Activated CD4-positive, alpha-beta T cell treated with anti-CD3 and anti-CD28 coated beads, Interleukin-2, amount 10 ng/mL, durations not matched to agents 7 days and 5 days (primary cell): Measurements from ENCODE around the gene HCN2. TPM values are rescaled to one million over a fixed set of nuclear protein-coding genes. Genes with fewer than 3 reads are reported as not detected.
A peak's percentile ranks its signal among the peaks of the same experiment; 100 is the strongest.

ENCODE experiments used
- CTCF ChIA-PET: fragments of 350-600 bp; sonication (Branson Sonifier 250); formaldehyde crosslinking; loops from one replicate; lab custom pipeline; 2021; ENCODE audit warnings: antibody characterized with exemption; lab: Charles Lee
- POLR2A ChIA-PET: fragments of 350-600 bp; sonication (Branson Sonifier 250); formaldehyde crosslinking; loops from one replicate; lab custom pipeline; 2021; ENCODE audit warnings: antibody characterized with exemption; lab: Charles Lee
- DNase-seq: peaks from one replicate; pipeline ENCODE4 v3.0.0-alpha.2; 2020
- H3K27ac Mint-ChIP-seq: one replicate; pipeline ENCODE4 v1.8.0; 2021; ENCODE audit warnings: mild to moderate bottlenecking, moderate library complexity, mixed read lengths
- H3K27me3 Mint-ChIP-seq: one replicate; pipeline ENCODE4 v1.8.0; 2021; ENCODE audit warnings: mixed read lengths
- H3K36me3 Mint-ChIP-seq: one replicate; pipeline ENCODE4 v1.8.0; 2021; ENCODE audit warnings: low read depth, mixed read lengths
- H3K4me1 Mint-ChIP-seq: one replicate; pipeline ENCODE4 v1.8.0; 2021; ENCODE audit warnings: mixed read lengths
- H3K4me3 Mint-ChIP-seq: one replicate; pipeline ENCODE4 v1.8.0; 2021; ENCODE audit warnings: mild to moderate bottlenecking, moderate library complexity, mixed read lengths
- H3K9me3 Mint-ChIP-seq: one replicate; pipeline ENCODE4 v1.8.0; 2021; ENCODE audit warnings: mixed read lengths
- total RNA-seq, 2 experiments: library from RNA; stranded (reverse); gene quantifications; one replicate each; pipeline ENCODE4 v1.2.3, GENCODE V29; 2021

Gene HCN2
- total RNA-seq, 2 experiments from 2014 or later: 2.6 to 3.2 TPM

DNA sequence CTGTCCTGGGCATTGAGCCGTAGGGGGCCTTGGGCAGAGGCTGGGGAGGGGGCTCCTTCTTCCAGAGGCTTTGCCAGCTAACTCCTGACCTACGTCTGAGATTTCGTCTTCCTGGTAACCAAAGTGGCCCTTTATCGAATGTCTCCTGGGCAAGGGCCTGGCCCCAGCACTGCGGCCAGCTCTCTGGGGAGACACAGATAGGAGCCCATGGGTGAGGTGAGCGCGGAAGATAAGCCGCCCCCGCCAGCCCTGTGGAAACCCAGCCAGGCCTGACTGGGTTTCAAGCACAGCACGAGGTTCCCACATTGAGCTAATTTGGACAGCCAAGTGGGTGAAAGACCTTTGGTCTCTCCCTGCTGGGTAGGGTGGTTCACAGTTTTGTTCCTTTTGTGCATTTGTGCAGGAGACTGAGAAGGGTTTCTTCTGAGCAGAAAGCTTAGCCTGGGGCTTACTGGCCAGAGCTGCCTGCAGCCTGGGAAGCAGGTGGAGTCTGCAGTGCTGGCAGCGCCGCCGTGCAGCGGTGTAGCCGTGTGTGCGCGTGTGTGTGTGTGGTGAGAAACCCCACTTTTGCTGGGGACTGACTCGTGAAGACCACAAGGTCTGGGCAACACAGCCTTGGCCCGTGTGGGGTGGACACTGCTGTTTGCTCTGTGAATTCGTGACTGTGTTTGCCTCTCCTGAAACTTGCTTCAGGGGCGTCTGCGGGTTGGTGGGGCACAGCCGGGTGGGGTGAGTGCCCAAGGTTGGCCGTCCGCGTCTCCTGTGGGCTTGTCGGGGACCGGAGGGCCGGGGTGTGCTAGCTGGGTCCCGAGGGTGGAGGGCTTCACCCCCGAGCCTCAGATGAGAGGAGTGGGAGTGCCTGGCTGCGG, 14.8 kb upstream of the HCN2 start:
- peaks cover 40% of the 10 kb centered on the region for H3K4me1 Mint-ChIP-seq
- H3K4me3 Mint-ChIP-seq: peak overlapping the region; percentile 84
- ChIA-PET CTCF (interaction anchor here (0.6 to 1.7 kb wide), 5 partner anchors 10 to 156 kb away, joined by 3 to 8 read pairs (median 4); no protein-coding TSS in a partner anchor), POLR2A (no interaction called here)
- H3K36me3 Mint-ChIP-seq: no peaks in the 10 kb centered on the region
- DNase-seq: no peak
- H3K27ac Mint-ChIP-seq: peak overlapping the region; percentile 50
- no peaks in the 10 kb centered on the region for H3K27me3 Mint-ChIP-seq
- no peaks in the 10 kb centered on the region for H3K9me3 Mint-ChIP-seq

- Mint-ChIP-seq H3K36me3 (no peaks in the 10 kb centered on the region), H3K9me3 (no peaks in the 10 kb centered on the region), H3K27me3 (no peaks in the 10 kb centered on the region), H3K27ac (no peak overlapping the region), H3K4me1 (peaks cover 38% of the 10 kb centered on the region), H3K4me3 (no peak overlapping the region)
- POLR2A ChIA-PET: no interaction called here
- no peak for DNase-seq
- CTCF ChIA-PET: interaction anchor here (0.6 to 1.7 kb wide), 2 partner anchors 69 to 158 kb away, joined by 3 to 5 read pairs; no protein-coding TSS in a partner anchor
Observed at GRCh38 chr19:575527-576506, 13.9 kb upstream of the HCN2 start.

DNA sequence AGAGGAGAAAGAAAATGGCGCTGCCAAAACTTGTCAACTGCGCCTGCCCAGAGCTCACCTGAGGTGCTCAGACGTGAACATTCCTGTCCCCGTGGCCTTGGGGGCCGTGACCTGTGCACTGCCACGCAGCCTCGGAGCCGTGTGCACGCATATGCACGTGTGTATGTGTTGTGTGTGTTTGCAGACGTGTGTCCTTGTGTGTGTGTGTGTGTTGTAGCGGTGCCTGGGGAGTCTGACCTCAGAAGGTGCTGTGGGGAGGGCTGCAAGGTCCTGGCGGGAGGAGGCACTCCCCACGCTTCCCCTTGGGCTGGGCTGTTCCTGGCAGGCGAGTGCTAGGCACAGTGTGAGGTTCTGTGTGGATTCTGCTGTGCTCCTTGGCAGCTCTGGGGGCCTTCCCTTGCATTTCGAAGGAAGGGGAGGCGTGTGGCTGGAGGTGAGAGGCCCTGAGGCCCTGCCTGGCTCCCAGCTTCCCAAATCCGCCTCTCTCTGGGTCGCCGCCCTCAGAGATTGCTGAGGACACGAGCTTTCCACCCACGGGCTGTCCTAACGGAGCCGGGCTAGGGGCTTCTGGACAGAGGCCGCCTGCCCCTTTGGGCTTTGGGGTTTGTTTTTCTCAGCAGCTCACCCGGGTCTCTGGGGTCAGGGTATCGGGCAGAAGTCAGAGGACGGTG, 12.8 kb upstream of the HCN2 start:
- H3K9me3 Mint-ChIP-seq: no peaks in the 10 kb centered on the region
- POLR2A ChIA-PET: no interaction called here
- H3K27ac Mint-ChIP-seq: no peak overlapping the region
- H3K4me3 Mint-ChIP-seq: no peak overlapping the region
- DNase-seq: no peak
- peaks cover 29% of the 10 kb centered on the region for H3K4me1 Mint-ChIP-seq
- CTCF ChIA-PET: interaction anchor here (0.6 to 0.8 kb wide), 2 partner anchors 21 to 157 kb away, joined by 3 read pairs; no protein-coding TSS in a partner anchor
- H3K36me3 Mint-ChIP-seq: no peaks in the 10 kb centered on the region
- H3K27me3 Mint-ChIP-seq: no peaks in the 10 kb centered on the region

DNA sequence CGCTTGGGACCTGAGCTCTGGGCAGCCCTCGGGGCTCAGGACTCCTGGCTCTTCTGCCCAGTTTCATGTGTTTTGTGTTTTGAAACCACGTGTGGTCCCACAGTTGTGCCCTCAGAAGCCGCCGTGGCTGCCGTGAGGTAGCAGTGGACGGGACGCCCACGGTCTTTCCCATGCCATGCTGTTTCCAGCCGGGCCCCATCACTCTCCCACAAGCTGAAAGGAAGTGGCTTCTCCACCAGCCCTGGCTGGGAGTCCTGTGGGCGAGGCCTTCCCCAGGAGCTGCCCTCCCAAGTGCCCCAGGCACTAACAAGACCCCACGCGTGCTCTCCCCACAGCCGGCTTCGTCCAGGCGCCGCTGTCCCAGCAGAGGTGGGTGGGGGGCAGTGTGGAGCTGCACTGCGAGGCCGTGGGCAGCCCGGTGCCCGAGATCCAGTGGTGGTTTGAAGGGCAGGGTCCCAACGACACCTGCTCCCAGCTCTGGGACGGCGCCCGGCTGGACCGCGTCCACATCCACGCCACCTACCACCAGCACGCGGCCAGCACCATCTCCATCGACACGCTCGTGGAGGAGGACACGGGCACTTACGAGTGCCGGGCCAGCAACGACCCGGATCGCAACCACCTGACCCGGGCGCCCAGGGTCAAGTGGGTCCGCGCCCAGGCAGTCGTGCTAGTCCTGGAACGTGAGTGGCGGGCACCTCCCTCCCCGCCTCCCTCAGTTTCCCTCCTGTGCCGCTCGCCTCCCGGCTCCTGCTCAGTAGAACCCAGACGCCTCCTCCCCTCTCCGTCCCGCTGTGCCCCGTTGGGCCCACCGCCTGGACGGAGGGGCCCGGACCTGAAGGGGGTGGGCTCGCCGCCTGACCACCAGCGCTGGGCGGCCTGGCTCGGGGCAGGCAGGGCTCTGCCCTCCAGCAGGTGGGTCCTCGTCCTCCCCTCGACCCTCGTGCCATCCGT, 12.0 kb upstream of the HCN2 start:
- CTCF ChIA-PET: no interaction called here

DNA sequence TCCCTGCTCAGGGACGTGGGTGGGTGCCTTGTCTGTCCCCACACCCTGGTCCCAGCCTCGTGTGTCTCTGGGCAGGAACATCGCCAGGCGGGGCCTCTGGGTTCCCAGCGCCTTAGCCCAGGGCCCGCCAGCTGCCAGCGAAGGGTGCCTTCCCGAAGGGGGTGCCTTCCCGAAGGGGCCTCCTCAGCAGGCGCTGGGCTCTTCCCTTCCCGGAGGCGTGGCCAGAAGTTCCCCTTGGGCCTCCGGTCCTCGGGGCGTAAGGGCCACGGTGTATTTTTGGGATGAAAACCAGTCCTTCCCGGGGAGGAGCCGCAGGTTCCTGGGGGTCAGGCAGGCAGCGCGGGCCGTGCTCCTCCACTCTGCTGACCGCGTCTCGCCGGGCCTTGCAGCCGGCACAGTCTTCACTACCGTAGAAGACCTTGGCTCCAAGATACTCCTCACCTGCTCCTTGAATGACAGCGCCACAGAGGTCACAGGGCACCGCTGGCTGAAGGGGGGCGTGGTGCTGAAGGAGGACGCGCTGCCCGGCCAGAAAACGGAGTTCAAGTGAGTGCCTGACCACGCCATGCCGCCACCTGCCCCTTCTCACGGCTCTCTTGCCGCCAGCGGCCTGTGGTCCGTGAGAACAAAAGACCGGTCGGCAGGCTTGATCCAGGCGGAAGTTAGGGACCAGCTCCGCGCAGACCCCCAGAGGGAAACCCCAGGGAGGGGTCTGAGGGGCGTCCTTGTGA, 10.4 kb upstream of the HCN2 start:
- peaks cover 20% of the 10 kb centered on the region for H3K4me1 Mint-ChIP-seq
- H3K4me3 Mint-ChIP-seq: no peak overlapping the region
- H3K27me3 Mint-ChIP-seq: no peaks in the 10 kb centered on the region
- ChIA-PET CTCF (no interaction called here), POLR2A (no interaction called here)
- DNase-seq: no peak
- H3K9me3 Mint-ChIP-seq: no peaks in the 10 kb centered on the region
- peaks cover 3% of the 10 kb centered on the region for H3K36me3 Mint-ChIP-seq
- no peak overlapping the region for H3K27ac Mint-ChIP-seq

More for the DNA sequence above, 12.0 kb upstream of the HCN2 start:
- H3K4me3 Mint-ChIP-seq: no peak overlapping the region
- no peaks in the 10 kb centered on the region for H3K9me3 Mint-ChIP-seq
- H3K36me3 Mint-ChIP-seq: no peaks in the 10 kb centered on the region
- POLR2A ChIA-PET: no interaction called here
- peak overlapping the region; percentile 13 for H3K27ac Mint-ChIP-seq
- DNase-seq: no peak
- H3K4me1 Mint-ChIP-seq: peaks cover 27% of the 10 kb centered on the region
- H3K27me3 Mint-ChIP-seq: no peaks in the 10 kb centered on the region

DNA sequence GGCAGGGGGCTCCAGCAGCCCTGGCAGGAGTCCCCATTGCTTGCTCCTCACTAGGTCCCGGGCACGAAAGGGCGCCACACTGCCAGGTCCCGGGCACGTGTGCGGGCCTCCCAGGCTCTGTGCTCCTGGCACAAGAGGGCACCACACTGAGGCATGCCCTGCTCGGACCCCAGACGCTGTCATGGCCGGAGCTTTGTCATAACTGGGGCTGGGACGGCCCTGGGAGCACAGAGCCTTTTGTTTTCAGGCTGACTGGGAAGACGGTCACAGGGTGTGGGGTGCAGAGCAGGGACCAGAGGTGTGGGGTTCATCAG, 9.9 kb upstream of the HCN2 start:
- no peaks in the 10 kb centered on the region for H3K9me3 Mint-ChIP-seq
- no peak overlapping the region for H3K27ac Mint-ChIP-seq
- ChIA-PET CTCF (no interaction called here), POLR2A (no interaction called here)
- no peaks in the 10 kb centered on the region for H3K27me3 Mint-ChIP-seq
- H3K4me3 Mint-ChIP-seq: no peak overlapping the region
- H3K4me1 Mint-ChIP-seq: peaks cover 15% of the 10 kb centered on the region
- no peak for DNase-seq
- peaks cover 3% of the 10 kb centered on the region for H3K36me3 Mint-ChIP-seq

GRCh38 chr19:580274-580835, 9.3 kb upstream of the HCN2 start:
- Mint-ChIP-seq H3K27me3 (no peaks in the 10 kb centered on the region), H3K4me1 (peaks cover 13% of the 10 kb centered on the region), H3K27ac (no peak overlapping the region), H3K4me3 (no peak overlapping the region), H3K36me3 (peaks cover 3% of the 10 kb centered on the region), H3K9me3 (no peaks in the 10 kb centered on the region)
- no peak for DNase-seq
- POLR2A ChIA-PET: no interaction called here
- CTCF ChIA-PET: no interaction called here

DNA sequence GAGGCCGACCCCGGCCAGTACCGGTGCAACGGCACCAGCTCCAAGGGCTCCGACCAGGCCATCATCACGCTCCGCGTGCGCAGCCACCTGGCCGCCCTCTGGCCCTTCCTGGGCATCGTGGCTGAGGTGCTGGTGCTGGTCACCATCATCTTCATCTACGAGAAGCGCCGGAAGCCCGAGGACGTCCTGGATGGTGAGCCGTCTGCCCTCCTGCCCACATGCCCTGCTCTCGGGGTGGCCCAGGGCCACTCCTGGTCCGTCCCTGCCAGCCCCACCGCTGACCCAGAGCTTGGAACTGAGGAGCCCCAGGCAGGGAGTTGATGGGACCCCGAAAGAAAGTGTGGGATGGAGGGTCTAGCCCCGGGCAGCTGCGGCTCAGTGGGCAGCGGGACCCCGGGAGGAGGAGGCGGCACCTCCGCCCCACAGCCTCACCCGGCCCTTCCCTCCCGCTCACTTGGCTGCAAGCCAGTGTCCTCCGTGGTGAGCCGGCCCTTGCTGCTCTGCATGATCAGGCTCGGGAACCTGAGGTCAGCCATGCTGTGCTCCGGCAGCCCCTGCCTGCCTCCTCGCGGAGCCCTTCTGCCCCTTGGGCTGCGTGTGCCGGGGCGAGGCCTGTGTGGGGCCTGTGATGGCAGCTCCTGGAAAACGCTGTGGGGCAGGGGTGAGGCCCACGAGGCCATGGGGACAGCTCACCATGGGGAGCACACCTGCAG, 8.1 kb upstream of the HCN2 start:
- H3K4me1 Mint-ChIP-seq: peaks cover 7% of the 10 kb centered on the region
- ChIA-PET CTCF (interaction anchor here (0.5 to 1.2 kb wide), 2 partner anchors 13 to 191 kb away, joined by 3 read pairs; no protein-coding TSS in a partner anchor), POLR2A (no interaction called here)
- no peak for DNase-seq
- H3K27ac Mint-ChIP-seq: no peak overlapping the region
- no peaks in the 10 kb centered on the region for H3K27me3 Mint-ChIP-seq
- H3K4me3 Mint-ChIP-seq: no peak overlapping the region
- peaks cover 3% of the 10 kb centered on the region for H3K36me3 Mint-ChIP-seq
- H3K9me3 Mint-ChIP-seq: no peaks in the 10 kb centered on the region

DNA sequence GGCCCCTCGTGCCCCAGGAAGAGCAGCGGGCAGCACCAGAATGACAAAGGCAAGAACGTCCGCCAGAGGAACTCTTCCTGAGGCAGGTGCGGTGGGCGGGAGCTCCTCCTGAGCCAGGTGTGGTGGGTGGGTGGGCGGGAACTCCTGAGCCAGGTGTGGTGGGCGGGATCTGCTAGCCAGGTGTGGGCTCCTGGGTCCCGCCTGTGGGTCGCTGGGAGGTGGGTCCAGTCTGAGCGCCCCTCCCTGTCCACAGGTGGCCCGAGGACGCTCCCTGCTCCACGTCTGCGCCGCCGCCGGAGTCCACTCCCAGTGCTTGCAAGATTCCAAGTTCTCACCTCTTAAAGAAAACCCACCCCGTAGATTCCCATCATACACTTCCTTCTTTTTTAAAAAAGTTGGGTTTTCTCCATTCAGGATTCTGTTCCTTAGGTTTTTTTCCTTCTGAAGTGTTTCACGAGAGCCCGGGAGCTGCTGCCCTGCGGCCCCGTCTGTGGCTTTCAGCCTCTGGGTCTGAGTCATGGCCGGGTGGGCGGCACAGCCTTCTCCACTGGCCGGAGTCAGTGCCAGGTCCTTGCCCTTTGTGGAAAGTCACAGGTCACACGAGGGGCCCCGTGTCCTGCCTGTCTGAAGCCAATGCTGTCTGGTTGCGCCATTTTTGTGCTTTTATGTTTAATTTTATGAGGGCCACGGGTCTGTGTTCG, 7.0 kb upstream of the HCN2 start:
- H3K27ac Mint-ChIP-seq: no peak overlapping the region

More for the DNA sequence above, 7.0 kb upstream of the HCN2 start:
- Mint-ChIP-seq H3K4me3 (no peak overlapping the region), H3K27me3 (no peaks in the 10 kb centered on the region), H3K4me1 (peaks cover 4% of the 10 kb centered on the region), H3K9me3 (no peaks in the 10 kb centered on the region), H3K36me3 (peaks cover 3% of the 10 kb centered on the region)
- no peak for DNase-seq
- CTCF ChIA-PET: interaction anchor here (1.2 kb wide), 1 partner anchor 12 kb away, joined by 3 read pairs; no protein-coding TSS in a partner anchor
- POLR2A ChIA-PET: no interaction called here
